Fibroblast of lung (primary cell): ENCODE results near the gene OXTR. TPM values are rescaled to one million over a fixed set of nuclear protein-coding genes. Genes with fewer than 3 reads are reported as not detected.

ENCODE experiments used
- DNase-seq, 2 donors: peaks; one replicate each; pipeline versions ENCODE4 v3.0.0 to v3.0.0-alpha.2; 2010; ENCODE audit warnings: low read depth in 2 of 2
- H2AFZ ChIP-seq: 2 replicates; pipeline ENCODE4 v1.5.1; 2012; ENCODE audit warnings: low read length, control low read depth, inconsistent platforms
- H3K27ac ChIP-seq: 2 replicates; pipeline ENCODE4 v1.5.1; 2011; ENCODE audit warnings: low read length, control low read depth; ENCODE audit not compliant: insufficient read depth
- H3K27me3 ChIP-seq: 2 replicates; pipeline ENCODE4 v1.5.1; 2011; ENCODE audit warnings: mild to moderate bottlenecking, low read length; ENCODE audit not compliant: control insufficient read depth, insufficient read depth
- H3K36me3 ChIP-seq: 2 replicates; pipeline ENCODE4 v1.5.1; 2011; ENCODE audit warnings: low read length; ENCODE audit not compliant: control insufficient read depth, insufficient read depth
- H3K4me1 ChIP-seq: 2 replicates; pipeline ENCODE4 v1.5.1; 2011; ENCODE audit warnings: low read length; ENCODE audit not compliant: control insufficient read depth, insufficient read depth; ENCODE audit errors: extremely low read depth
- H3K4me2 ChIP-seq: 2 replicates; pipeline ENCODE4 v1.5.1; 2011; ENCODE audit warnings: low read length, control low read depth; ENCODE audit not compliant: insufficient read depth; ENCODE audit errors: extremely low read depth
- H3K4me3 ChIP-seq, 4 experiments: fragments of 200-600 bp in 1 of 4; sonication (generic) in 1 of 4; replicated peaks in 1 of 4; 2 replicates each; pipeline ENCODE4 v1.5.1; 2011 to 2016; ENCODE audit warnings: low read length in 4 of 4, low read depth in 3 of 4, mild to moderate bottlenecking in 3 of 4, control low read depth in 2 of 4, inconsistent platforms in 1 of 4, mixed read lengths in 1 of 4; ENCODE audit not compliant: insufficient read depth in 1 of 4; ENCODE audit errors: control extremely low read depth in 1 of 4
- H3K79me2 ChIP-seq: 2 replicates; pipeline ENCODE4 v1.5.1; 2012; ENCODE audit warnings: mild to moderate bottlenecking, low read length, inconsistent platforms; ENCODE audit not compliant: control insufficient read depth, insufficient read depth
- H3K9ac ChIP-seq: 2 replicates; pipeline ENCODE4 v1.5.1; 2011; ENCODE audit warnings: mild to moderate bottlenecking, low read length, control low read depth; ENCODE audit not compliant: insufficient read depth
- H3K9me3 ChIP-seq: 2 replicates; pipeline ENCODE4 v1.5.1; 2012; ENCODE audit warnings: low read depth, low read length; ENCODE audit not compliant: control insufficient read depth, insufficient read depth
- H4K20me1 ChIP-seq: 2 replicates; pipeline ENCODE4 v1.5.1; 2011; ENCODE audit warnings: low read length; ENCODE audit not compliant: control insufficient read depth, insufficient read depth; ENCODE audit errors: extremely low read depth
- CTCF ChIP-seq, 2 donors: IDR thresholded peaks in 1 of 2; conservative IDR thresholded peaks in 1 of 2; 1 replicate in 1 of 2; 2 replicates in 1 of 2; pipeline ENCODE4 v1.5.1; 2011 to 2012; ENCODE audit warnings: low read length in 2 of 2, control low read depth in 1 of 2, inconsistent platforms in 1 of 2, low read depth in 1 of 2, mild to moderate bottlenecking in 1 of 2
- EZH2 ChIP-seq: IDR thresholded peaks from 2 replicates; pipeline ENCODE4 v1.5.1; 2012; ENCODE audit warnings: low read length, control low read depth, mild to moderate bottlenecking; ENCODE audit errors: missing control alignments
- polyA plus RNA-seq, 2 donors: library from polyadenylated mRNA; depleted of rRNA in 1 of 2; stranded (reverse) in 1 of 2; unstranded in 1 of 2; fragments of >200 nt; gene quantifications; 2 replicates each; pipeline ENCODE4 v1.2.1, GENCODE V29; 2011 to 2012; ENCODE audit warnings: missing spikeins in 1 of 2
- total RNA-seq: library from RNA; depleted of rRNA; stranded (reverse); fragments of >200 nt; gene quantifications from 2 replicates; pipeline ENCODE4 v1.2.1, GENCODE V29; 2014

The OXTR gene
- total and polyA plus RNA-seq, 2 donors (not counting 1 experiment from before 2014, with no cell fraction given): 3.6 to 47.2 TPM

- H3K36me3 ChIP-seq: no peaks in the 10 kb centered on the region
- no peak overlapping the region for H3K4me2 ChIP-seq
- no peak overlapping the region for H2AFZ ChIP-seq
- DNase-seq: no peak
- no peaks in the 10 kb centered on the region for H3K79me2 ChIP-seq
- H3K4me1 ChIP-seq: no peaks in the 10 kb centered on the region
- no peak overlapping the region for H3K27ac ChIP-seq
- no peaks in the 10 kb centered on the region for H4K20me1 ChIP-seq
- no peak overlapping the region for H3K4me3 ChIP-seq
- no peak overlapping the region for H3K9ac ChIP-seq
- no peaks in the 10 kb centered on the region for H3K27me3 ChIP-seq
- H3K9me3 ChIP-seq: no peaks in the 10 kb centered on the region
- no peak for TF ChIP-seq CTCF (conservative IDR thresholded peaks at IDR 0.05 in 1 of 2, IDR thresholded peaks at IDR 0.05 in 1 of 2; ENCODE audit: low read depth in 1 of 2, low read length in 2 of 2)
- TF ChIP-seq EZH2: no peak
Measured at GRCh38 chr3:8802256-8802655, 32.8 kb upstream of the OXTR start.

GRCh38 chr3:8800016-8800415 is 30.6 kb upstream of the OXTR start:
- no peak overlapping the region for H3K27ac ChIP-seq
- no peaks in the 10 kb centered on the region for H3K79me2 ChIP-seq
- no peaks in the 10 kb centered on the region for H3K4me1 ChIP-seq
- DNase-seq: peak in 1 of 2 donors; percentile 47
- no peaks in the 10 kb centered on the region for H3K9me3 ChIP-seq
- H3K36me3 ChIP-seq: no peaks in the 10 kb centered on the region
- no peak overlapping the region for H2AFZ ChIP-seq
- H3K27me3 ChIP-seq: no peaks in the 10 kb centered on the region
- no peak overlapping the region for H3K9ac ChIP-seq
- no peaks in the 10 kb centered on the region for H4K20me1 ChIP-seq
- no peak overlapping the region for H3K4me3 ChIP-seq
- H3K4me2 ChIP-seq: no peak overlapping the region
- TF ChIP-seq CTCF (conservative IDR thresholded peaks at IDR 0.05 in 1 of 2, IDR thresholded peaks at IDR 0.05 in 1 of 2; ENCODE audit: low read depth in 1 of 2, low read length in 2 of 2): no peak
- TF ChIP-seq EZH2: no peak

GRCh38 chr3:8794247-8794646 is 24.8 kb upstream of the OXTR start:
- Histone ChIP-seq H3K9ac (no peak overlapping the region), H3K27ac (no peak overlapping the region), H3K36me3 (no peaks in the 10 kb centered on the region), H3K9me3 (no peaks in the 10 kb centered on the region), H3K4me3 (no peak overlapping the region), H2AFZ (no peak overlapping the region), H3K27me3 (no peaks in the 10 kb centered on the region), H4K20me1 (no peaks in the 10 kb centered on the region), H3K4me1 (no peaks in the 10 kb centered on the region), H3K4me2 (no peak overlapping the region), H3K79me2 (no peaks in the 10 kb centered on the region)
- no peak for DNase-seq
- no peak for TF ChIP-seq CTCF (conservative IDR thresholded peaks at IDR 0.05 in 1 of 2, IDR thresholded peaks at IDR 0.05 in 1 of 2; ENCODE audit: low read depth in 1 of 2, low read length in 2 of 2)
- TF ChIP-seq EZH2: no peak
